ENCODE results near the gene POU3F3.

DNA sequence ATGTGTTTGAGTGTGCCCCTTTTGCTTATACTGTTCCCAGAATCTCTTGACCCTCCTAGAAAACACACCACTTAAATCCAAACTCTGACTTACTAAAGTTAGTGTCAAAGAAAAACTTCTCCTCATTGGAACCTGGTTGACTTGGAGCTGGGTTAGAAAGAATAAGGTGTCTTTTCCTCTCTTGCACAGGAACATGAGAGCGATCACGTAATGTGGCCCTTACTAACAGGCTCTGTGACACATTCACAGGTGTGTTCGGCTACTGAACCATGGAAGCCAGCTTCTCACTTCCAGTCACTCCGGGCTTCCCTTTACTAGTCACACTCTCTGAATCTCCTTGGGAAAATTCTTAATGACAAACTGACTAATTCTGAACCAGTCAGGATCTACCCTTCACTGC lies 5.4 kb upstream of the POU3F3 start:
- TF ChIP-seq, protein P1, sequence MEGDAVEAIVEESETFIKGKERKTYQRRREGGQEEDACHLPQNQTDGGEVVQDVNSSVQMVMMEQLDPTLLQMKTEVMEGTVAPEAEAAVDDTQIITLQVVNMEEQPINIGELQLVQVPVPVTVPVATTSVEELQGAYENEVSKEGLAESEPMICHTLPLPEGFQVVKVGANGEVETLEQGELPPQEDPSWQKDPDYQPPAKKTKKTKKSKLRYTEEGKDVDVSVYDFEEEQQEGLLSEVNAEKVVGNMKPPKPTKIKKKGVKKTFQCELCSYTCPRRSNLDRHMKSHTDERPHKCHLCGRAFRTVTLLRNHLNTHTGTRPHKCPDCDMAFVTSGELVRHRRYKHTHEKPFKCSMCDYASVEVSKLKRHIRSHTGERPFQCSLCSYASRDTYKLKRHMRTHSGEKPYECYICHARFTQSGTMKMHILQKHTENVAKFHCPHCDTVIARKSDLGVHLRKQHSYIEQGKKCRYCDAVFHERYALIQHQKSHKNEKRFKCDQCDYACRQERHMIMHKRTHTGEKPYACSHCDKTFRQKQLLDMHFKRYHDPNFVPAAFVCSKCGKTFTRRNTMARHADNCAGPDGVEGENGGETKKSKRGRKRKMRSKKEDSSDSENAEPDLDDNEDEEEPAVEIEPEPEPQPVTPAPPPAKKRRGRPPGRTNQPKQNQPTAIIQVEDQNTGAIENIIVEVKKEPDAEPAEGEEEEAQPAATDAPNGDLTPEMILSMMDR (IDR thresholded peaks at IDR 0.05): no peak
- TF ChIP-seq POLR2A (IDR thresholded peaks at IDR 0.05): no peak

All from adrenal gland (tissue), 5 donors.